Ishikawa (cell line): ENCODE measurements around the gene IDI2.

Source experiments
- EP300 ChIP-seq: IDR thresholded peaks from 2 replicates; pipeline ENCODE4 v1.6.1; 2012; ENCODE audit warnings: borderline replicate concordance
- NFIC ChIP-seq: IDR thresholded peaks from 2 replicates; pipeline ENCODE4 v1.6.1; 2012
- TAF1 ChIP-seq: IDR thresholded peaks from 2 replicates; pipeline ENCODE4 v1.6.1; 2012; ENCODE audit warnings: low read depth, mild to moderate bottlenecking
- ZBTB7A ChIP-seq: IDR thresholded peaks from 2 replicates; pipeline ENCODE4 v1.6.1; 2012; ENCODE audit warnings: low read depth

DNA sequence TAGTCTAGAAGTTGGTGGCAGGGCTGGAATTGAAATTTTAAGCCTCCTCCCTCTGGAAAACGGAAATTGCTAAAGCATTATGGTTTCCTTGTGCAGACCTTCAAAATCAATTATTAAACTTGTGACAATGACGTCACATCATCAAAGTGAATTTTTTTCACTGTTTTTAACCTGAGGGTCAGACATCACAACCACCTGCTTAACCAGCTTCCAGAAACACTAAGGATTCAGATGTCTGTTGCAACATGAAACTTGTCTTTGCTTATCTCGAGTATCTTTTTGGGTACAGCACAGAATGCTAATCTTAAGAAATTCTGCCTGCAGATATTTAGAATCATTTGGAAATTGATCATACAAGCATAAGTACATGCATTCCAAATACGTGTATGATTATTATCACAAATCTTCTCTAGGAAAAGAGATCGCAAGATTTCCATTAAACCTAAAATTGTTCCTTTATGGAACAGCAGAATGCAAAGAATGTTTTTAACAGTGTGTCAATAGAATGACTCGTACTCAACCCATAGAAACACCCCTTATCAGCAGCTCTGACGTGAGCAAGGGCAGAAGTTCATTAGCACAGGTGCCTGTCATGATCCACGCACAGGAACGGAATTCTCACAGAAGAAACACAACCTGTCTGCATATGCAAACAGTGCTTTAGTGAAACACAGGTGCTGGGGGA lies 41.5 kb downstream of the IDI2 start:
- no peak for TF ChIP-seq NFIC
- no peak for TF ChIP-seq EP300
- TF ChIP-seq ZBTB7A, result no peak
- TF ChIP-seq TAF1, result no peak
